A549 (cell line): ENCODE results near the gene TBC1D22A.

Experiments used
- CBX8 ChIP-seq: fragments of 200-600 bp; sonication (generic); IDR thresholded peaks from 2 replicates; pipeline ENCODE4 v1.6.1; 2016
- CHD2 ChIP-seq: fragments of 150-350 bp; IDR thresholded peaks from 2 replicates; pipeline ENCODE4 v1.6.1; 2014; ENCODE audit warnings: low read length; ENCODE audit not compliant: partially characterized antibody
- CTCF ChIP-seq: fragments of >200 bp; sonication (Bioruptor Twin); formaldehyde crosslinking; IDR thresholded peaks from 3 replicates; pipeline ENCODE4 v1.5.1; 2016
- EHMT2 ChIP-seq: fragments of 200-600 bp; sonication (generic); IDR thresholded peaks from 2 replicates; pipeline ENCODE4 v1.6.1; 2016; ENCODE audit warnings: antibody characterized with exemption, low read depth, mild to moderate bottlenecking, moderate library complexity
- ELK1 ChIP-seq: fragments of 150-350 bp; IDR thresholded peaks from 2 replicates; pipeline ENCODE4 v1.6.1; 2014; ENCODE audit warnings: low read depth, mild to moderate bottlenecking, low read length
- FOXS1 ChIP-seq: fragments of 250-450 bp; sonication (Bioruptor Pico); IDR thresholded peaks from 2 replicates; pipeline ENCODE4 v1.5.0; 2020; ENCODE audit warnings: mild to moderate bottlenecking, moderate library complexity
- HOXA7 ChIP-seq: fragments of 250-450 bp; sonication (Bioruptor Pico); IDR thresholded peaks from 2 replicates; pipeline ENCODE4 v1.5.0; 2020; ENCODE audit warnings: mild to moderate bottlenecking, moderate library complexity
- JUNB ChIP-seq: fragments of >200 bp; sonication (Bioruptor Twin); formaldehyde crosslinking; IDR thresholded peaks from 2 replicates; pipeline ENCODE4 v1.6.1; 2016
- KDM1A ChIP-seq: fragments of 200-600 bp; sonication (generic); IDR thresholded peaks from 2 replicates; pipeline ENCODE4 v1.6.1; 2016; ENCODE audit warnings: low read depth, mild to moderate bottlenecking
- KDM5A ChIP-seq: fragments of 200-600 bp; sonication (generic); IDR thresholded peaks from 2 replicates; pipeline ENCODE4 v1.6.1; 2016; ENCODE audit warnings: antibody characterized with exemption, mild to moderate bottlenecking
- POLR2A ChIP-seq: IDR thresholded peaks from 2 replicates; pipeline ENCODE4 v1.6.1; 2012; ENCODE audit warnings: mild to moderate bottlenecking, low read length
- RNF2 ChIP-seq: fragments of 200-600 bp; sonication (generic); IDR thresholded peaks from 2 replicates; pipeline ENCODE4 v1.6.1; 2016; ENCODE audit warnings: low read depth, mild to moderate bottlenecking, antibody characterized with exemption, moderate library complexity, borderline replicate concordance
- SREBF2 ChIP-seq: fragments of 450-650 bp; IDR thresholded peaks from 2 replicates; pipeline ENCODE4 v1.6.1; 2014; ENCODE audit warnings: mild to moderate bottlenecking, moderate library complexity

DNA sequence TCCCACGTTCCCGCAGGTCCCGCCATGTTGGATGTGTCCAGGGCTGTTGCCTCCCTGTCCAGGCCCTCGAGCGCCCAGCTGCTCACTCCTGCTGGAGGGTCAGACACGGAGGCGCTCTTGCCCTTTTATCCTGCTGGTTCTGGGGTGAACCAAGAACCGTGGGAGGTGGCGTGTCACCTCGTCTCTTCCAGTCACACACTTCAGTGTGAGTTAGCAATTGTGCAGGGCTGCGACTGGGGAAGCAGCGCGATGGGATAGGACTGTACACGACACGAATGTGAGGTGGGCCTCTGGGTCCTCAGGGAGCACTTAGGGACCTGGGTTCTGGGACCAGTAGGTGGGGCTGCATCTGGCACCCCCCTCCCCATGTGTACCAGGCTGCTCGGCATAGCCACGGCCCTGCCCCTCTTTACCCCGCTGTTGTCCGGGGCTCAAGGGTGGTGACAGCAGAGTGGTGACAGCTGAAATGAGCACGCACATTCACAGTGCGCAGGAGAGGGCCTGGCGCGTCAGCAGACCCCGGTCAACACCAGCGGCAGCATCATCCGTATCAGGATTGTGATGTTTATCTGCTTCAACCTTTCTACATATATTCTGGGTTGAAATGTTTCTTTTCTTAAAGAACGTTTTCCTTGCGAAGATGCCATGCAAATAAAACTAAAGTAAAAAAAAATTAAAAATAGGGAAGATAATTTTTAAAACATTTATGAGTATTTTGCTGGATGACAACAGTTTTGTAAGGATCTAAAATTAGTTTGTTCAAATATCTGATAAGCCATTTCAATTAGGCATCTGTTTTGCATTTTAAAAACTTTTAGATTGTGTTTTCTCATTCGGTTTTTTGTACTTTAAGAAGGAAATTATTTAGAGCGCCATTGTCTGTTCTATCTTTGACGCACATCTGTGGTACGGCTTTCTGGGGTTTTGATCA, 210.7 kb downstream of the TBC1D22A start:
- TF ChIP-seq JUNB (no peak), KDM1A (no peak), CBX8 (no peak), POLR2A (no peak), CHD2 (no peak), CTCF (no peak), HOXA7 (no peak), RNF2 (no peak), ELK1 (no peak), FOXS1 (CRISPR knock-in tag) (no peak), KDM5A (no peak), EHMT2 (no peak), SREBF2 (no peak)
